PC-3 (cell line): ENCODE measurements around the gene AZIN2. TPM values are rescaled to one million over a fixed set of nuclear protein-coding genes. Genes with fewer than 3 reads are reported as not detected.
A peak's percentile ranks its signal among the peaks of the same experiment; 100 is the strongest.
"Not testable (repeated sequence)": the region's sequence is repeated elsewhere in the genome, so short reads cannot be mapped to it uniquely, and the experiment has no call there.

Source experiments
- ATAC-seq: fragments of 200-7000 bp; cut with Tn5 transposase; 2 replicates; pipeline ENCODE4 v1.9.1; 2020; ENCODE audit warnings: mild to moderate bottlenecking, moderate library complexity
- BruUV-seq: library from RNA; stranded (reverse); fragments of 400-500 nt; replicated peaks from 2 replicates; lab custom pipeline; 2021; lab: Mats Ljungman, UMichigan
- CTCF ChIA-PET: fragments of 300-600 bp; sonication (Branson Sonifier 250); formaldehyde crosslinking; loops from one replicate; lab custom pipeline; 2022; ENCODE audit warnings: antibody characterized with exemption; lab: Charles Lee
- POLR2A ChIA-PET: fragments of 300-600 bp; sonication (Branson Sonifier 250); formaldehyde crosslinking; loops from one replicate; lab custom pipeline; 2022; ENCODE audit warnings: antibody characterized with exemption; ENCODE audit not compliant: unreplicated experiment; lab: Charles Lee
- DNase-seq: peaks from one replicate; pipeline ENCODE4 v3.0.0-alpha.2; 2015
- H2AFZ ChIP-seq: fragments of 300-600 bp; sonication (generic); 2 replicates; pipeline ENCODE4 v1.6.0; 2016; ENCODE audit warnings: antibody characterized with exemption, low read length
- H3F3A ChIP-seq: fragments of 300-600 bp; sonication (generic); one replicate; pipeline ENCODE4 v1.6.0; 2017; ENCODE audit warnings: antibody characterized with exemption, low read length, control low read depth, mild to moderate bottlenecking; ENCODE audit not compliant: unreplicated experiment
- H3K27ac ChIP-seq: fragments of 300-600 bp; sonication (generic); 2 replicates; pipeline ENCODE4 v1.5.1; 2016; ENCODE audit warnings: mild to moderate bottlenecking, low read length
- H3K27me3 ChIP-seq: fragments of 300-600 bp; sonication (generic); 2 replicates; pipeline ENCODE4 v1.6.1; 2016; ENCODE audit warnings: low read length, mixed read lengths
- H3K36me3 ChIP-seq: fragments of 300-600 bp; sonication (generic); 2 replicates; pipeline ENCODE4 v1.6.1; 2016; ENCODE audit warnings: low read depth, mixed run types, low read length, mixed read lengths
- H3K4me1 ChIP-seq: fragments of 300-600 bp; sonication (generic); 2 replicates; pipeline ENCODE4 v1.5.1; 2016; ENCODE audit warnings: low read length; ENCODE audit not compliant: insufficient read depth
- H3K4me2 ChIP-seq: fragments of 300-600 bp; sonication (generic); 2 replicates; pipeline ENCODE4 v1.6.0; 2016; ENCODE audit warnings: low read length
- H3K4me3 ChIP-seq: fragments of 300-600 bp; sonication (generic); 2 replicates; pipeline ENCODE4 v1.5.1; 2016; ENCODE audit warnings: mild to moderate bottlenecking, low read length, mixed read lengths
- H3K79me2 ChIP-seq: fragments of 300-600 bp; sonication (generic); 2 replicates; pipeline ENCODE4 v1.6.1; 2017; ENCODE audit warnings: low read length, mixed read lengths
- H3K9ac ChIP-seq: fragments of 300-600 bp; sonication (generic); 2 replicates; pipeline ENCODE4 v1.6.0; 2016; ENCODE audit warnings: mild to moderate bottlenecking, low read length
- H3K9me2 ChIP-seq: fragments of 300-600 bp; sonication (generic); replicated peaks from 2 replicates; pipeline ENCODE4 v1.6.1; 2016; ENCODE audit warnings: mixed run types, low read length, mixed read lengths
- H3K9me3 ChIP-seq: fragments of 300-600 bp; sonication (generic); 2 replicates; pipeline ENCODE4 v1.6.1; 2016; ENCODE audit warnings: low read length, mixed read lengths
- H4K20me1 ChIP-seq: fragments of 300-600 bp; sonication (generic); 2 replicates; pipeline ENCODE4 v1.6.1; 2016; ENCODE audit warnings: low read length, mixed read lengths
- EZH2 ChIP-seq: fragments of 300-600 bp; sonication (generic); IDR thresholded peaks from one replicate; pipeline ENCODE4 v1.6.1; 2017; ENCODE audit warnings: antibody characterized with exemption, mild to moderate bottlenecking, low read length; ENCODE audit not compliant: unreplicated experiment
- EZH2phosphoT487 ChIP-seq: fragments of 300-600 bp; sonication (generic); IDR thresholded peaks from 2 replicates; pipeline ENCODE4 v1.6.1; 2018; ENCODE audit warnings: mild to moderate bottlenecking, antibody characterized with exemption, low read length, borderline replicate concordance
- intact Hi-C: fragments of 100-400 bp; cut with micrococcal nuclease; formaldehyde crosslinking; loops from 2 replicates; pipeline ENCODE4 v1.9.0; 2023
- total RNA-seq: library from RNA; depleted of rRNA; stranded (reverse); fragments of >200 nt; gene quantifications from 2 replicates; pipeline ENCODE4 v1.2.3, GENCODE V29; 2014
- TF ChIP-seq, protein P1 (sequence below): fragments of 300-600 bp; sonication (generic); conservative IDR thresholded peaks from 2 replicates; pipeline ENCODE4 v1.5.1; 2017; ENCODE audit warnings: antibody characterized with exemption, low read depth, mild to moderate bottlenecking, low read length

The AZIN2 gene
- total RNA-seq, 1 experiment from 2014 or later = 2.2 TPM

DNA sequence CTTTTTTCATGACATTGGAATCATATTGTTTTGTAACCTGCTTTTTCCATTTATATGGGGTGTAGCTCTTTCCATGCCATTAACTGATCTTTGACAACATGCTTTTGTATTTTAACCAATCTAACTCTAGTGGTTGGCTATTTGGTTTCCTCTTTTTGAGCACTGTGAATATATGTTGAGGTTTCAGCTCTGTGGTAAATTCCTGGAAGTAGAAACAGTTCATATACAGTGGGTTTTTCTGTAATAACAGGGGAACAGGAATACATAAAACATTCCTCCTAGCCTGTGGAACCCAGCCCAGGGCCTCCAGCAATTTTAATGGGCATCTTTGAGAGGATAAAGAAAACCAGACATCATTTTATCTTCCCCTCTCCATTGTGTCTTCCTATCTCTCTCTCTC is 17.4 kb downstream of the AZIN2 start:
- H4K20me1 ChIP-seq = no peaks in the 10 kb centered on the region
- H2AFZ ChIP-seq = no peak overlapping the region
- DNase-seq = no peak
- ChIA-PET POLR2A (no interaction called here), CTCF (no interaction called here)
- H3K4me2 ChIP-seq = no peak overlapping the region
- H3K27me3 ChIP-seq = no peaks in the 10 kb centered on the region
- H3K36me3 ChIP-seq = peaks cover 6% of the 10 kb centered on the region; the same call in 1 of the 2 replicates
- no TSS peak for BruUV-seq
- peaks cover 22% of the 10 kb centered on the region for H3K4me1 ChIP-seq
- no peaks in the 10 kb centered on the region for H3K9me2 ChIP-seq
- H3K27ac ChIP-seq = peak overlapping the region; percentile 87
- intact Hi-C loops = no loop called here
- H3K9ac ChIP-seq = no peak overlapping the region
- peaks cover 7% of the 10 kb centered on the region for H3F3A ChIP-seq
- H3K4me3 ChIP-seq = no peak overlapping the region
- no peaks in the 10 kb centered on the region for H3K79me2 ChIP-seq
- ATAC-seq = no peak
- TF ChIP-seq EZH2phosphoT487 = no peak
- TF ChIP-seq, protein P1, sequence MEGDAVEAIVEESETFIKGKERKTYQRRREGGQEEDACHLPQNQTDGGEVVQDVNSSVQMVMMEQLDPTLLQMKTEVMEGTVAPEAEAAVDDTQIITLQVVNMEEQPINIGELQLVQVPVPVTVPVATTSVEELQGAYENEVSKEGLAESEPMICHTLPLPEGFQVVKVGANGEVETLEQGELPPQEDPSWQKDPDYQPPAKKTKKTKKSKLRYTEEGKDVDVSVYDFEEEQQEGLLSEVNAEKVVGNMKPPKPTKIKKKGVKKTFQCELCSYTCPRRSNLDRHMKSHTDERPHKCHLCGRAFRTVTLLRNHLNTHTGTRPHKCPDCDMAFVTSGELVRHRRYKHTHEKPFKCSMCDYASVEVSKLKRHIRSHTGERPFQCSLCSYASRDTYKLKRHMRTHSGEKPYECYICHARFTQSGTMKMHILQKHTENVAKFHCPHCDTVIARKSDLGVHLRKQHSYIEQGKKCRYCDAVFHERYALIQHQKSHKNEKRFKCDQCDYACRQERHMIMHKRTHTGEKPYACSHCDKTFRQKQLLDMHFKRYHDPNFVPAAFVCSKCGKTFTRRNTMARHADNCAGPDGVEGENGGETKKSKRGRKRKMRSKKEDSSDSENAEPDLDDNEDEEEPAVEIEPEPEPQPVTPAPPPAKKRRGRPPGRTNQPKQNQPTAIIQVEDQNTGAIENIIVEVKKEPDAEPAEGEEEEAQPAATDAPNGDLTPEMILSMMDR = no peak
- TF ChIP-seq EZH2 = no peak
- H3K9me3 ChIP-seq = no peaks in the 10 kb centered on the region

DNA sequence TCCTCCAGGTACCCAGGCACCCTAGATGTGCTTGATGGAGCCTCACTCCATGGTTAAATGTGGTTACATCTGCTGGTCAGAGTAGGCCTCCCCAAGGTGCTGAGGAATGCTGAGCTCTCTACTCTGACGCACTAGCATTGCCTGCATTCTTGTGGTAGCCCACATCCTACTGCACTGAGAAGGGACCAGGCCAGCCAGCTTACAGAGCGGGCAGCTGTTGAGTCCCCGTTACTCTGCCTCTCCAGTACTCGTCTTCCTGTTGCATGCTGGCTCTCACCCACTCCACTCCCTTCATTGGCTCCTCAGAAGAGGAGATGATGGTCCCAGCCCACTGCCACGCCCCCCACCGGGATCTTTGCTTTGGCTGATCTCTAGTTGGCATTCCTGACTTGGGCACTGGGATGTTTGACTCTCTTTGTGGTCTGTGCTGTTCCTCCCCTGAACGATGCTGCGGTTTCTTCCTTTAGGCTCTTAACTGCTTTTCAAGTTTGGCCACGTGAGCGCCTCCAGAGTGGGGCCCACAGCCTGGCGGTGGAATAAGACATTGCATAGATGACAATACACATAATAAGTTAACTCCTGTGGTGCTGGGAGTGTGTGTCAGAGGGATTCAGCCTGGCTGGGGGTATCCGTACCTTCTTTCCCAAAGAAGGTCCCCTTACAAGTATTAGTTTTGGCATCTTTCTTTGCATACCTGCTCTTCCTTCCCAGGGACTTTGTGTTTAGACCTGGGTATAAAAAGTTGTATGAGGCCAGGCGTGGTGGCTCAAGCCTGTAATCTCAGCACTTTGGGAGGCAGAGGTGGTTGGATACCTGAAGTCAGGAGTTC is 18.6 kb downstream of the AZIN2 start:
- H3K27me3 ChIP-seq = no peaks in the 10 kb centered on the region
- DNase-seq (peak; percentile 97), ATAC-seq (peak; percentile 98)
- intact Hi-C loops = loop anchor here (1.0 kb wide), 1 partner anchor 28 kb away; no protein-coding TSS in a partner anchor
- no peaks in the 10 kb centered on the region for H4K20me1 ChIP-seq
- no peak overlapping the region for H3K4me3 ChIP-seq
- H3F3A ChIP-seq = peaks cover 7% of the 10 kb centered on the region
- TF ChIP-seq, protein P1 = peak; percentile 53
- TF ChIP-seq EZH2 (no peak), EZH2phosphoT487 (no peak)
- H3K36me3 ChIP-seq = peaks cover 6% of the 10 kb centered on the region; the same call in 1 of the 2 replicates
- H2AFZ ChIP-seq = peak overlapping the region; percentile 45
- CTCF ChIA-PET = no interaction called here
- no peaks in the 10 kb centered on the region for H3K79me2 ChIP-seq
- no peaks in the 10 kb centered on the region for H3K9me2 ChIP-seq
- POLR2A ChIA-PET = interaction anchor here (0.9 to 1.1 kb wide), 2 partner anchors 27 to 82 kb away, joined by 3 to 4 read pairs; no protein-coding TSS in a partner anchor
- peak overlapping the region; percentile 21; the same call in 1 of the 2 replicates for H3K9ac ChIP-seq
- peak overlapping the region; percentile 87 for H3K27ac ChIP-seq
- TSS peak; percentile 77 for BruUV-seq
- peak overlapping the region; percentile 50 for H3K4me2 ChIP-seq
- peaks cover 22% of the 10 kb centered on the region for H3K4me1 ChIP-seq
- H3K9me3 ChIP-seq = no peaks in the 10 kb centered on the region

DNA sequence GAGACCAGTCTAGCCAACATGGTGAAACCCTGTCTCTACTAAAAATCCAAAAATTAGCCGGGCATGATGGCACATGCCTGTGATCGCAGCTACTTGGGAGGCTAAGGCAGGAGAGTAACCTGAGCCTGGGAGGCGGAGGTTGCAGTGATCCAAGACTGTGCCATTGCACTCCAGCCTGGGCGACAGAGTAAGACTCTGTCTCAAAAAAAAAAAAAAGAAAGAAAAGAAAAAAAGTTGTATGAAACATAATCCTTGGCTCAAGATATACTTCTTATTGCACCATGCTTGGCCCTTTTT is 19.1 kb downstream of the AZIN2 start:
- H3K9me3 ChIP-seq, H3K4me3 ChIP-seq, DNase-seq, H3K36me3 ChIP-seq, H3K27me3 ChIP-seq, H3K9ac ChIP-seq, H2AFZ ChIP-seq, H3K79me2 ChIP-seq, POLR2A ChIA-PET, BruUV-seq, H3K9me2 ChIP-seq, ATAC-seq, H4K20me1 ChIP-seq, H3F3A ChIP-seq, CTCF ChIA-PET, intact Hi-C loops: not testable (repeated sequence)
- Histone ChIP-seq H3K4me2 (peak overlapping the region; percentile 6; the same call in 1 of the 2 replicates), H3K4me1 (peaks cover 22% of the 10 kb centered on the region), H3K27ac (peak overlapping the region; percentile 87)
